HG03432 (cell line): ENCODE measurements around the gene SLC26A3.

Experiments used
- ATAC-seq: cut with Tn5 transposase; IDR thresholded peaks from one replicate; pipeline ENCODE4 v1.9.1; 2021; ENCODE audit warnings: mild to moderate bottlenecking, moderate library complexity; ENCODE audit not compliant: unreplicated experiment

The SLC26A3 gene

GRCh38 chr7:107751113-107751512 is 51.9 kb downstream of the SLC26A3 start:
- ATAC-seq: no peak

- ATAC-seq: no peak
Measured at GRCh38 chr7:107746006-107746405, 57.0 kb downstream of the SLC26A3 start.

DNA sequence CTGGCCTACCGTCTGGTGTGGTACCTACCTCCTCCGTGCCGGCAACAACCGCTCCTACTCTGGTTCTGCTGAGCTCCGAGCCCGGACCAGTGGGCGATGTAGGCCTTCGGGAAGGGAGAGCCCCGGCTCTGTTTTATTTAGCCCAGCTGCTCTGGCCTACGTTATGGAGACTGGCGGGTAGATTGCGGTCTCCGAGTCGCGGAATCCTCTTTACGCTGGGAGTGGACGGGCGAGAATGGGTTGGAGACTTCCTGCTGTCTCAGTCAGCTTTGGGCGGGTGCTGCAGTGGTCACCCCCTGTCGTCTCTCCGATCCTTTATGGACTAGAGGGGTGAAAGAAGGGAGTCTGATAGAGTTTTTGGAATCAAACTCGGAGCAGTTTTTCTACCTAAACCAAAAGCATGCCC is 58.7 kb downstream of the SLC26A3 start:
- peak; percentile 45 for ATAC-seq

DNA sequence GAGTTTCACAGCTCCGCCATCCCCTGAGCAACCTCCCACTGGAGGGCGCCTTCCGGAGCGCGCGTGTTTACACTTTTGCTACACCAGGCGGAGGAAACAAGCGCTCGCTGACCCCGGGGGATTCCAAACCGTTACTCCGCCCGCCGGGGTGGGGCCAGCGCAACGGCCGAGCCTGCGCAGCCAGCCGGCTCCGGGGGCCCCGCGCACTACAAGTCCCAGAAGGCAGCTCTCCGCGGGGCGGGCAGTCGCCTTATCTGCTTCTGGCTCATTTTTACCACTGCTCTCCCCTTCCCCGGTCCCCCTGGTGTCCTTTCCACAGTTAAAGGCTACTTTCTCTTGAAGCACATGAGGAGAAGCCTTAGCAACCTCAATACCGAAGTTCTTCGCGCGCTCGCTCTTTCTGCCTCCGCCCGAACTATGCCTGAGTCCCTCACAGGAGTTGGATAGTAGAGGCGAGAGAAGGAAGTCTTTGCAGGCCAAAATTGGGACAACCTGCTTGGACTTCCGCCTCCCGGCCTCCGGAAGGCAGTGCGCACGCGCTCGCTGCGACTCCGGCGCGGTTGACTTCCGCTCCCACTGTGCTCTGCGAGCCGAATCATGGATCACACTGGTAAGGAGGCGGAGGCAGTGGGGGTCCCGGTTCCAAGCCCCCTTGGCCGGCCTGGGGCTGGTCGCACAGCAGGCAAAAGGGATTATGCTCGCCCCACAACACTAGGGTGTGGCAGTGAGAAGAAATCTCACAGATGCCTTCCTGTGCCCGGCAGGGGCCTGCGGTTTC is 59.3 kb downstream of the SLC26A3 start, which contains the start of gene CBLL1:
TSS of gene CBLL1 (plus strand) at position 576 of the 778 bp plus-strand sequence. CDS start at position 598, 22 bp downstream.
- peak; percentile 91 for ATAC-seq

DNA sequence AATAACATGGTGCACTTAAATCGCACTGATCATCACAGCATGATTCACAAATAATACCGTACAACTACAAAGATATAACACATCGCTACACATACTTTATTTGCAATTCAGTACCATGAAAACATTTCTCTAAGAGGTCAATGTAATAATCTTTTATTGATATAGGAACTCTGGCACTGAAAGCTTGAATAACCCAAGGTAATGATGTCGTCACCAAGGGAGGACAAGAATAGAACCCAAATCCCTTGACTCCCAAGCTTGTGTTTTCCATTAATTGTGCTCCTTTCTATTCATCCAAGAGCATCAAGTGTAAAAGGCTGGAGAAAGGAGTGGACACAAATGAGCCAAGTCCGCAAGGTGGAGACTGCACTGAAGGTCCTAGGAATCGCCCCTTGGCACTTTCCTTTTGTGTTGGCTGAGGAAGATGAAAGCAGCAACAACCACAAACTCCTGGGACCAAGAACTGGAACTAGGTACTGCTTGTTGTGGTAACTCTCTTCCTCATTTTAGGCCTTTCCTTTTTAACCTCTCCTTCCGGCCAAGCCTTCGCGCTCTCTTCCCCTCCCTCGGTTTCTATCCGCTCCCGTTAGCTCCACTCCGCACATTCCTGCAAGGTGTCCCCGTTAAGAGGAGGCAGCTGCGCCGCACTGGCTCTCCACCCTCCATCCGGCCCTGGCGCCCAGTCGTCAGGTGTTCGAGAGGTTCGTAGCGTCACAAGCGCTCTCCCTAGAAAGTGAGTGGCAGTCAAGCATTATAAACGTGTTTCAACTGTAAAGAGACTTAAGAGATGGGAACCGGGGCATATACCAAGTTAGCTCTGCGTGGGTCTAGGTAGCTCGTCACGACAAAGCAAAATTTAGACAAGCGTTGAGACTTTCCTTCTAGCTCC is 60.1 kb downstream of the SLC26A3 start:
- peak; percentile 36 for ATAC-seq

GRCh38 chr7:107728276-107728675 is 74.7 kb downstream of the SLC26A3 start:
- ATAC-seq: no peak

DNA sequence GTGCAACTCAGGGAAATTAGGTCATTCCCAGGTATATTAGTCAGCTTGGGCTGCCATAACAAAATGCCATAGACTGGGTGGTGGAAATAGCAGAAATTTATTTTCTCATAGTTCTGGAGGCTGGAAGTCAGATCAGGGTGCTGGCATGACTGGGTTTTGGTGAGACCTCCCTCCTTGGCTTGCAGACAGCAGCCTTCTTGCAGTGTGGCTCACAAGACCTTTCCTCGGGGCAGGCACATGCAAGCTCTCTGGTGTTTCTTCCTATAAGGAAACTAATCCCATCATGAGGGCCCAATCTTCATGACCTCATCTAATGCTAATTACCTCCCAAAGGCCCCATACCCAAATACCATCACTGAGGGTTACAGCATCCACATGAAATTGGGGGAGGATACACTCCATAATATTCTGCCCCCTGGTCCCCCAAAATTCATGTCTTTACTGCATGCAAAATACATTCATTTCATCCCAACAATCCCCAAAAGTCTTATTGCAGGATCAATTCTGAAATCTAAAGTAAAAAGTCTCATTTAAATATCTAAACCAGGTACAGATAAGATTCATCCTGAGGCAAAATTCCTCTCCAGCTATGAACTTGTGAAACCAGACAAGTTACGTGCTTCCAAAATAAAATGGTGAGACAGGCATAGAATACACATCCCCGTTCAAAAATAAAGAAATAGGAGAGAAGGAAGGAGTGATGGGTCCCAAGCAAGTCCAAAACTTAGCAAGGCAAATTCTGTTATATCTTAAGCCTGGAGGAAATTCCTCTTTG is 76.5 kb downstream of the SLC26A3 start:
- ATAC-seq: no peak

DNA sequence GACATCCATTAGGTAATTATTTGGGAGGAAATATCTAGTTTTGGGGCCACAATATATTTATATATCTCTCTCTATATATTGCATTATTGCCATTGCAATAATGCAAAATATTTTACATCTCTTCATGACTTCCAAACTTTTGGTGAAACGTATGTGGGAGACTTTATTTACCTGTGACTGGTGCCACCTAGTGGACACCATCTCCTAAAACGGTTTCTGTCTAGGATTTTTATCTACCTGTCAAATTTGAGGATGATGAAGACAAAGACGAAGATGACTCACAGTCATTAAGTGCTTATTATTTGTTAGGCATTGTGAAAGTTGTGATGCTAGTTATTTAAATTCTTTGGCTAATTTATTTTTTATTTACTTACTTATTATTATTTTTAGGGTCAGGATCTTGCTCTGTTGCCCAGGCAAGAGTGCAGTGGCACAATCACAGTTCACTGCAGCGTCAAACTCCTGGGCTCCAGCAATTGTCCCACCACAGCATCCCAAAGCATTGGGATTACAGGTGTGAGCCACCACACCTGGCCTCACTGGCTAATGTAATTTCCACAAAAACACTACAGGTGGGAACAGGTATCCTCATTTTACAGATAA is 77.8 kb downstream of the SLC26A3 start:
- no peak for ATAC-seq

- ATAC-seq: no peak
Measured at GRCh38 chr7:107723255-107723654, 79.8 kb downstream of the SLC26A3 start.

DNA sequence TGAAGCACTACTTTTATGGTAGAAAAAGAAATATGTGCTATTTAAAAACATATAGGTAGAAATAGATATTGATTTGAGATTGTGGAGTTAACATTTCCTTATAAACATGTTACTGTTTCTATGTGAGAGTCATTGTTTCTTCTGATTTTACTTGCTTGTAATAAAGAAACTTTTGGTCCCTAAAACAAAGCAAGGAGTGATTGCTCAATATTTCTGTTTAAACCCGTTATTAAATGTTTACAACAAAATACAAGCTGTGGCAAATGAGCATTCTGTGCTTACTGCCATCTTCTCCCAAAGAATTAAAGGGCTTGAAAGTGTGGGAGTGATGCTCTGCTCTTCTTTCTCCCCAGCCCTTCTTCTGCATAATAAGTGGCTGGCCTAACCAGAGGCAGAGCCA is 81.7 kb downstream of the SLC26A3 start:
- ATAC-seq: no peak

GRCh38 chr7:107718456-107719193 is 84.4 kb downstream of the SLC26A3 start:
- no peak for ATAC-seq

- ATAC-seq: no peak
Measured at GRCh38 chr7:107715531-107715930, 87.5 kb downstream of the SLC26A3 start.
